Mesenchymal stem cell (in vitro differentiated cells and primary cell): Measurements from ENCODE around the gene PNMA6F.

ENCODE experiments used
- DNase-seq: peaks from one replicate; pipeline ENCODE4 v3.0.0-alpha.2; 2013
- H2AFZ ChIP-seq: one replicate; pipeline ENCODE4 v1.6.1; 2013; ENCODE audit warnings: low read depth, mild to moderate bottlenecking, control low read depth, inconsistent platforms, low read length, moderate library complexity
- H2AK5ac ChIP-seq: 2 replicates; pipeline ENCODE4 v1.6.1; 2013; ENCODE audit warnings: low read length, moderate library complexity, mild to moderate bottlenecking, inconsistent platforms; ENCODE audit not compliant: severe bottlenecking
- H2BK120ac ChIP-seq: one replicate; pipeline ENCODE4 v1.6.1; 2013; ENCODE audit warnings: low read depth, mild to moderate bottlenecking, inconsistent platforms, low read length, moderate library complexity
- H2BK12ac ChIP-seq, 2 experiments: one replicate each; pipeline ENCODE4 v1.6.1; 2013; ENCODE audit warnings: inconsistent platforms in 2 of 2, low read length in 2 of 2, mild to moderate bottlenecking in 2 of 2, moderate library complexity in 2 of 2, control low read depth in 1 of 2
- H2BK15ac ChIP-seq: one replicate; pipeline ENCODE4 v1.6.1; 2013; ENCODE audit warnings: mild to moderate bottlenecking, low read depth, inconsistent platforms; ENCODE audit not compliant: poor library complexity, severe bottlenecking
- H2BK5ac ChIP-seq: 2 replicates; pipeline ENCODE4 v1.6.1; 2013; ENCODE audit warnings: low read depth, mild to moderate bottlenecking, low read length, control low read depth, inconsistent platforms; ENCODE audit not compliant: poor library complexity, severe bottlenecking
- H3K14ac ChIP-seq, 2 experiments: one replicate each; pipeline ENCODE4 v1.6.1; 2013; ENCODE audit warnings: inconsistent platforms in 2 of 2, low read length in 2 of 2, control low read depth in 1 of 2, mild to moderate bottlenecking in 1 of 2, moderate library complexity in 1 of 2
- H3K18ac ChIP-seq, 2 experiments: one replicate each; pipeline ENCODE4 v1.6.1; 2013; ENCODE audit warnings: inconsistent platforms in 2 of 2, low read length in 2 of 2, control low read depth in 1 of 2, low read depth in 1 of 2, mild to moderate bottlenecking in 1 of 2
- H3K23ac ChIP-seq, 2 experiments: one replicate each; pipeline ENCODE4 v1.6.1; 2013; ENCODE audit warnings: inconsistent platforms in 2 of 2, low read length in 2 of 2, mild to moderate bottlenecking in 2 of 2, moderate library complexity in 2 of 2, control low read depth in 1 of 2
- H3K27ac ChIP-seq: 2 replicates; pipeline ENCODE4 v1.5.1; 2013; ENCODE audit warnings: mild to moderate bottlenecking, moderate library complexity, low read length, control low read depth, inconsistent platforms; ENCODE audit not compliant: poor library complexity, severe bottlenecking
- H3K27me3 ChIP-seq, 2 experiments: 2 replicates each; pipeline versions ENCODE4 v1.6.1 to v1.7.0; 2013; ENCODE audit warnings: low read length in 2 of 2, mild to moderate bottlenecking in 2 of 2, moderate library complexity in 2 of 2, control low read depth in 1 of 2, inconsistent platforms in 1 of 2; ENCODE audit not compliant: control insufficient read depth in 1 of 2, insufficient read depth in 1 of 2
- H3K36me3 ChIP-seq, 2 experiments: 2 replicates each; pipeline versions ENCODE4 v1.6.1 to v1.7.0; 2013; ENCODE audit warnings: low read length in 2 of 2, control low read depth in 1 of 2, inconsistent platforms in 1 of 2, low read depth in 1 of 2, mild to moderate bottlenecking in 1 of 2; ENCODE audit not compliant: insufficient read depth in 2 of 2, control insufficient read depth in 1 of 2
- H3K4ac ChIP-seq, 2 experiments: one replicate each; pipeline ENCODE4 v1.6.1; 2013; ENCODE audit warnings: inconsistent platforms in 2 of 2, low read length in 2 of 2, mild to moderate bottlenecking in 2 of 2, moderate library complexity in 2 of 2, control low read depth in 1 of 2, low read depth in 1 of 2
- H3K4me1 ChIP-seq: 2 replicates; pipeline ENCODE4 v1.6.1; 2013; ENCODE audit warnings: low read depth, low read length, control low read depth; ENCODE audit not compliant: control insufficient read depth, insufficient read depth
- H3K4me2 ChIP-seq: 2 replicates; pipeline ENCODE4 v1.6.1; 2013; ENCODE audit warnings: low read length, mild to moderate bottlenecking, inconsistent platforms; ENCODE audit not compliant: poor library complexity, severe bottlenecking
- H3K4me3 ChIP-seq, 2 experiments: 2 replicates each; pipeline versions ENCODE4 v1.5.1 to v1.7.0; 2013; ENCODE audit warnings: low read length in 2 of 2, mild to moderate bottlenecking in 2 of 2, control low read depth in 1 of 2, low read depth in 1 of 2; ENCODE audit not compliant: insufficient read depth in 1 of 2
- H3K79me1 ChIP-seq: replicated peaks from 2 replicates; pipeline ENCODE4 v1.6.1; 2013; ENCODE audit warnings: mild to moderate bottlenecking, control low read depth, low read length, inconsistent platforms; ENCODE audit not compliant: poor library complexity, severe bottlenecking
- H3K9ac ChIP-seq: 2 replicates; pipeline ENCODE4 v1.7.0; 2013; ENCODE audit warnings: mild to moderate bottlenecking, low read length, moderate library complexity
- H3K9me3 ChIP-seq: 2 replicates; pipeline ENCODE4 v1.7.0; 2013; ENCODE audit warnings: mild to moderate bottlenecking, low read length; ENCODE audit not compliant: control insufficient read depth
- H4K8ac ChIP-seq: one replicate; pipeline ENCODE4 v1.6.1; 2013; ENCODE audit warnings: inconsistent platforms, mild to moderate bottlenecking, low read length, moderate library complexity
- H4K91ac ChIP-seq: one replicate; pipeline ENCODE4 v1.6.1; 2013; ENCODE audit warnings: mild to moderate bottlenecking, low read length, inconsistent platforms
- WGBS: methylation state at CpG from one replicate; pipeline ENCODE4 v1.1.7; 2013; ENCODE audit warnings: mixed read lengths; 5-methylcytosine and 5-hydroxymethylcytosine counted together

The PNMA6F gene

GRCh38 chrX:153312842-153313241 lies 8.7 kb downstream of the PNMA6F start:
- Histone ChIP-seq H3K27ac (no peak overlapping the region), H2BK5ac (no peak overlapping the region), H3K9ac (no peak overlapping the region), H3K4me3 (no peak overlapping the region), H2BK12ac (no peak overlapping the region), H3K18ac (no peak overlapping the region), H3K23ac (no peak overlapping the region), H3K9me3 (no peaks in the 10 kb centered on the region), H4K8ac (no peak overlapping the region), H2AFZ (no peak overlapping the region), H3K27me3 (peaks cover 0 to 38% of the 10 kb centered on the region in 2 experiments), H4K91ac (no peak overlapping the region), H3K79me1 (no peaks in the 10 kb centered on the region), H2BK15ac (no peak overlapping the region), H3K4me2 (no peak overlapping the region), H3K4ac (no peak overlapping the region), H3K4me1 (no peaks in the 10 kb centered on the region), H3K14ac (no peak overlapping the region), H3K36me3 (no peaks in the 10 kb centered on the region), H2BK120ac (no peak overlapping the region), H2AK5ac (no peak overlapping the region)
- WGBS: no CpG with 5 or more reads among the region's 1 CpG
- no peak for DNase-seq

GRCh38 chrX:153312041-153312440 lies 9.5 kb downstream of the PNMA6F start:
- no peak overlapping the region for H4K8ac ChIP-seq
- no peak overlapping the region for H3K23ac ChIP-seq
- H4K91ac ChIP-seq: no peak overlapping the region
- no peak overlapping the region for H2AFZ ChIP-seq
- no peaks in the 10 kb centered on the region for H3K36me3 ChIP-seq
- H2BK15ac ChIP-seq: no peak overlapping the region
- no peak overlapping the region for H3K18ac ChIP-seq
- no peaks in the 10 kb centered on the region for H3K4me1 ChIP-seq
- no peak overlapping the region for H3K9ac ChIP-seq
- no peak overlapping the region for H2BK120ac ChIP-seq
- no peak overlapping the region for H3K4me3 ChIP-seq
- no peak overlapping the region for H2BK5ac ChIP-seq
- no peak overlapping the region for H3K27ac ChIP-seq
- DNase-seq: no peak
- no peak overlapping the region for H3K14ac ChIP-seq
- no peak overlapping the region for H2AK5ac ChIP-seq
- no peak overlapping the region for H2BK12ac ChIP-seq
- H3K27me3 ChIP-seq: peaks cover 0 to 41% of the 10 kb centered on the region in 2 experiments
- H3K4ac ChIP-seq: no peak overlapping the region
- H3K9me3 ChIP-seq: no peaks in the 10 kb centered on the region
- WGBS: 87% methylated on average over 3 of the region's 5 CpGs
- H3K79me1 ChIP-seq: no peaks in the 10 kb centered on the region
- H3K4me2 ChIP-seq: no peak overlapping the region

GRCh38 chrX:153310901-153311300 lies 10.7 kb downstream of the PNMA6F start:
- H3K79me1 ChIP-seq: no peaks in the 10 kb centered on the region
- H2BK15ac ChIP-seq: no peak overlapping the region
- H3K4me3 ChIP-seq: no peak overlapping the region
- H2BK5ac ChIP-seq: no peak overlapping the region
- no peak overlapping the region for H4K91ac ChIP-seq
- peaks cover 0 to 41% of the 10 kb centered on the region in 2 experiments for H3K27me3 ChIP-seq
- no peaks in the 10 kb centered on the region for H3K4me1 ChIP-seq
- no peak overlapping the region for H3K9ac ChIP-seq
- H2BK120ac ChIP-seq: no peak overlapping the region
- WGBS: 76% methylated on average over 9 of the region's 9 CpGs
- H3K4me2 ChIP-seq: no peak overlapping the region
- H3K23ac ChIP-seq: no peak overlapping the region
- no peak overlapping the region for H2BK12ac ChIP-seq
- no peak overlapping the region for H3K14ac ChIP-seq
- H2AFZ ChIP-seq: no peak overlapping the region
- H2AK5ac ChIP-seq: no peak overlapping the region
- no peak overlapping the region for H3K18ac ChIP-seq
- H3K9me3 ChIP-seq: no peaks in the 10 kb centered on the region
- DNase-seq: no peak
- H3K36me3 ChIP-seq: no peaks in the 10 kb centered on the region
- no peak overlapping the region for H3K27ac ChIP-seq
- no peak overlapping the region for H4K8ac ChIP-seq
- H3K4ac ChIP-seq: no peak overlapping the region

- WGBS: 66% methylated on average over 9 of the region's 12 CpGs
- no peak overlapping the region for H2BK5ac ChIP-seq
- H3K27me3 ChIP-seq: peaks cover 0 to 70% of the 10 kb centered on the region in 2 experiments
- no peak overlapping the region for H2BK120ac ChIP-seq
- H3K14ac ChIP-seq: no peak overlapping the region
- no peak overlapping the region for H3K4me3 ChIP-seq
- no peak overlapping the region for H3K9ac ChIP-seq
- no peak overlapping the region for H3K18ac ChIP-seq
- H3K9me3 ChIP-seq: no peaks in the 10 kb centered on the region
- no peak overlapping the region for H3K4me2 ChIP-seq
- no peak overlapping the region for H2BK15ac ChIP-seq
- H3K27ac ChIP-seq: no peak overlapping the region
- H2AK5ac ChIP-seq: no peak overlapping the region
- H3K23ac ChIP-seq: no peak overlapping the region
- no peak overlapping the region for H4K91ac ChIP-seq
- H3K79me1 ChIP-seq: no peaks in the 10 kb centered on the region
- no peak overlapping the region for H3K4ac ChIP-seq
- no peaks in the 10 kb centered on the region for H3K4me1 ChIP-seq
- H2AFZ ChIP-seq: no peak overlapping the region
- H3K36me3 ChIP-seq: no peaks in the 10 kb centered on the region
- no peak for DNase-seq
- H4K8ac ChIP-seq: no peak overlapping the region
- H2BK12ac ChIP-seq: no peak overlapping the region
These were observed 14.0 kb downstream of the PNMA6F start for GRCh38 chrX:153307276-153308178.
